Activated naive CD8-positive, alpha-beta T cell treated with anti-CD3 and anti-CD28 coated beads, Interleukin-2, amount 50 U/mL, for 24 hours (primary cell): ENCODE data around the gene NEK6.
A peak's percentile ranks its signal among the peaks of the same experiment; 100 is the strongest.

Source experiments
- ATAC-seq: fragments of 150-1000 bp; cut with Tn5 transposase; one replicate; pipeline ENCODE4 v1.10.0; 2021
- DNase-seq: peaks from one replicate; pipeline ENCODE4 v3.0.0; 2021
- H3K27ac Mint-ChIP-seq: one replicate; pipeline ENCODE4 v1.8.0; 2021; ENCODE audit warnings: mild to moderate bottlenecking, mixed read lengths
- H3K27me3 Mint-ChIP-seq: one replicate; pipeline ENCODE4 v1.8.0; 2021; ENCODE audit warnings: mixed read lengths
- H3K36me3 Mint-ChIP-seq: one replicate; pipeline ENCODE4 v1.8.0; 2021; ENCODE audit warnings: low read depth, mixed read lengths
- H3K4me1 Mint-ChIP-seq: one replicate; pipeline ENCODE4 v1.8.0; 2021; ENCODE audit warnings: mixed read lengths
- H3K4me3 Mint-ChIP-seq: one replicate; pipeline ENCODE4 v1.8.0; 2021; ENCODE audit warnings: mild to moderate bottlenecking, moderate library complexity, mixed read lengths
- H3K9me3 Mint-ChIP-seq: one replicate; pipeline ENCODE4 v1.8.0; 2021; ENCODE audit warnings: mixed read lengths

The NEK6 gene

GRCh38 chr9:124262649-124262972, 4.9 kb downstream of the NEK6 start:
- H3K9me3 Mint-ChIP-seq = no peaks in the 10 kb centered on the region
- H3K27ac Mint-ChIP-seq = no peak overlapping the region
- no peak overlapping the region for H3K4me3 Mint-ChIP-seq
- ATAC-seq = no peak
- H3K4me1 Mint-ChIP-seq = peaks cover 56% of the 10 kb centered on the region
- no peak for DNase-seq
- H3K27me3 Mint-ChIP-seq = peaks cover 37% of the 10 kb centered on the region
- peaks cover 3% of the 10 kb centered on the region for H3K36me3 Mint-ChIP-seq

GRCh38 chr9:124263213-124263612, 5.5 kb downstream of the NEK6 start:
- Mint-ChIP-seq H3K4me1 (peaks cover 58% of the 10 kb centered on the region), H3K4me3 (no peak overlapping the region), H3K9me3 (no peaks in the 10 kb centered on the region), H3K36me3 (peaks cover 3% of the 10 kb centered on the region), H3K27ac (no peak overlapping the region), H3K27me3 (peaks cover 36% of the 10 kb centered on the region)
- no peak for ATAC-seq
- DNase-seq = no peak

- Mint-ChIP-seq H3K27ac (no peak overlapping the region), H3K36me3 (peaks cover 3% of the 10 kb centered on the region)
Observed at GRCh38 chr9:124263800-124264426, 6.2 kb downstream of the NEK6 start.

GRCh38 chr9:124264823-124265233, 7.1 kb downstream of the NEK6 start:
- peaks cover 26% of the 10 kb centered on the region for H3K27me3 Mint-ChIP-seq
- H3K36me3 Mint-ChIP-seq = peaks cover 1% of the 10 kb centered on the region
- ATAC-seq (no peak), DNase-seq (no peak)
- peaks cover 46% of the 10 kb centered on the region for H3K4me1 Mint-ChIP-seq
- H3K9me3 Mint-ChIP-seq = no peaks in the 10 kb centered on the region
- no peak overlapping the region for H3K4me3 Mint-ChIP-seq
- H3K27ac Mint-ChIP-seq = no peak overlapping the region

More at GRCh38 chr9:124263800-124264426, 6.2 kb downstream of the NEK6 start:
- Mint-ChIP-seq H3K4me1 (peaks cover 53% of the 10 kb centered on the region), H3K9me3 (no peaks in the 10 kb centered on the region), H3K27me3 (peaks cover 31% of the 10 kb centered on the region), H3K4me3 (no peak overlapping the region)
- no peak for DNase-seq
- ATAC-seq = no peak

- H3K4me3 Mint-ChIP-seq = no peak overlapping the region
- peaks cover 42% of the 10 kb centered on the region for H3K4me1 Mint-ChIP-seq
- H3K9me3 Mint-ChIP-seq = no peaks in the 10 kb centered on the region
- ATAC-seq (no peak), DNase-seq (no peak)
- H3K36me3 Mint-ChIP-seq = peaks cover 1% of the 10 kb centered on the region
- H3K27me3 Mint-ChIP-seq = peaks cover 23% of the 10 kb centered on the region
- no peak overlapping the region for H3K27ac Mint-ChIP-seq
Observed at GRCh38 chr9:124265551-124265950, 7.8 kb downstream of the NEK6 start.

- peak overlapping the region; percentile 54 for H3K27ac Mint-ChIP-seq
- no peak for DNase-seq
- no peaks in the 10 kb centered on the region for H3K9me3 Mint-ChIP-seq
- no peak for ATAC-seq
- H3K4me1 Mint-ChIP-seq = peaks cover 35% of the 10 kb centered on the region
- peaks cover 1% of the 10 kb centered on the region for H3K36me3 Mint-ChIP-seq
- peaks cover 15% of the 10 kb centered on the region for H3K27me3 Mint-ChIP-seq
- no peak overlapping the region for H3K4me3 Mint-ChIP-seq
Observed at GRCh38 chr9:124266139-124266825, 8.5 kb downstream of the NEK6 start.

GRCh38 chr9:124266826-124267201, 9.1 kb downstream of the NEK6 start:
- Mint-ChIP-seq H3K27ac (no peak overlapping the region), H3K4me1 (peaks cover 29% of the 10 kb centered on the region), H3K4me3 (no peak overlapping the region), H3K27me3 (peaks cover 10% of the 10 kb centered on the region), H3K9me3 (no peaks in the 10 kb centered on the region), H3K36me3 (peaks cover 1% of the 10 kb centered on the region)
- DNase-seq = no peak
- ATAC-seq = no peak

GRCh38 chr9:124267271-124267807, 9.6 kb downstream of the NEK6 start:
- H3K27me3 Mint-ChIP-seq = peaks cover 5% of the 10 kb centered on the region
- H3K4me1 Mint-ChIP-seq = peaks cover 24% of the 10 kb centered on the region
- H3K27ac Mint-ChIP-seq = no peak overlapping the region
- DNase-seq (no peak), ATAC-seq (no peak)
- H3K4me3 Mint-ChIP-seq = no peak overlapping the region
- H3K9me3 Mint-ChIP-seq = no peaks in the 10 kb centered on the region
- peaks cover 1% of the 10 kb centered on the region for H3K36me3 Mint-ChIP-seq

GRCh38 chr9:124268248-124268647, 10.5 kb downstream of the NEK6 start:
- no peaks in the 10 kb centered on the region for H3K9me3 Mint-ChIP-seq
- H3K36me3 Mint-ChIP-seq = peaks cover 1% of the 10 kb centered on the region
- no peak overlapping the region for H3K4me3 Mint-ChIP-seq
- DNase-seq (no peak), ATAC-seq (no peak)
- no peak overlapping the region for H3K27ac Mint-ChIP-seq
- peaks cover 23% of the 10 kb centered on the region for H3K4me1 Mint-ChIP-seq
- H3K27me3 Mint-ChIP-seq = peaks cover 5% of the 10 kb centered on the region

- H3K27ac Mint-ChIP-seq = no peak overlapping the region
- no peak for DNase-seq
- ATAC-seq = no peak
Observed at GRCh38 chr9:124268661-124269060, 10.9 kb downstream of the NEK6 start.

GRCh38 chr9:124269556-124269955, 11.8 kb downstream of the NEK6 start:
- Mint-ChIP-seq H3K36me3 (peaks cover 1% of the 10 kb centered on the region), H3K4me1 (peaks cover 21% of the 10 kb centered on the region), H3K27me3 (peaks cover 5% of the 10 kb centered on the region), H3K27ac (no peak overlapping the region), H3K4me3 (no peak overlapping the region), H3K9me3 (no peaks in the 10 kb centered on the region)
- DNase-seq (no peak), ATAC-seq (no peak)

More at GRCh38 chr9:124268661-124269060, 10.9 kb downstream of the NEK6 start:
- peaks cover 5% of the 10 kb centered on the region for H3K27me3 Mint-ChIP-seq
- H3K36me3 Mint-ChIP-seq = peaks cover 1% of the 10 kb centered on the region
- no peaks in the 10 kb centered on the region for H3K9me3 Mint-ChIP-seq
- H3K4me3 Mint-ChIP-seq = no peak overlapping the region
- H3K4me1 Mint-ChIP-seq = peaks cover 23% of the 10 kb centered on the region

- no peak for DNase-seq
- Mint-ChIP-seq H3K9me3 (no peaks in the 10 kb centered on the region), H3K4me3 (no peak overlapping the region), H3K4me1 (peaks cover 15% of the 10 kb centered on the region), H3K27ac (no peak overlapping the region), H3K36me3 (peaks cover 1% of the 10 kb centered on the region), H3K27me3 (peaks cover 2% of the 10 kb centered on the region)
- ATAC-seq = no peak
Observed at GRCh38 chr9:124270504-124271335, 13.0 kb downstream of the NEK6 start.

- H3K36me3 Mint-ChIP-seq = no peaks in the 10 kb centered on the region
- H3K9me3 Mint-ChIP-seq = no peaks in the 10 kb centered on the region
- H3K4me1 Mint-ChIP-seq = peaks cover 9% of the 10 kb centered on the region
- H3K27ac Mint-ChIP-seq = no peak overlapping the region
- ATAC-seq = no peak
- H3K4me3 Mint-ChIP-seq = no peak overlapping the region
- H3K27me3 Mint-ChIP-seq = no peaks in the 10 kb centered on the region
- no peak for DNase-seq
Observed at GRCh38 chr9:124271660-124272059, 13.9 kb downstream of the NEK6 start.

- Mint-ChIP-seq H3K36me3 (no peaks in the 10 kb centered on the region), H3K4me3 (no peak overlapping the region), H3K27ac (no peak overlapping the region), H3K27me3 (no peaks in the 10 kb centered on the region), H3K4me1 (peaks cover 9% of the 10 kb centered on the region), H3K9me3 (no peaks in the 10 kb centered on the region)
- DNase-seq (no peak), ATAC-seq (no peak)
Observed at GRCh38 chr9:124272118-124272517, 14.4 kb downstream of the NEK6 start.

GRCh38 chr9:124272979-124273378, 15.2 kb downstream of the NEK6 start:
- Mint-ChIP-seq H3K27ac (no peak overlapping the region), H3K9me3 (no peaks in the 10 kb centered on the region), H3K27me3 (no peaks in the 10 kb centered on the region), H3K36me3 (no peaks in the 10 kb centered on the region), H3K4me1 (peaks cover 3% of the 10 kb centered on the region), H3K4me3 (no peak overlapping the region)
- DNase-seq (no peak), ATAC-seq (no peak)
